Thyroid gland (tissue), 4 donors: Measurements from ENCODE around the gene ADAMTSL1. TPM values are rescaled to one million over a fixed set of nuclear protein-coding genes. Genes with fewer than 3 reads are reported as not detected.

Source experiments
- DNase-seq, 2 donors: peaks; one replicate each; pipeline ENCODE4 v3.0.0-alpha.2; 2019
- H3K27ac ChIP-seq, 3 donors: fragments of 200-600 bp; sonication (generic); 1 replicate in 2 of 3; 2 replicates in 1 of 3; pipeline ENCODE4 v1.5.1; 2016 to 2019; ENCODE audit warnings: mild to moderate bottlenecking in 1 of 3, moderate library complexity in 1 of 3
- H3K27me3 ChIP-seq: fragments of 200-600 bp; sonication (generic); one replicate; pipeline ENCODE4 v1.5.1; 2019
- H3K36me3 ChIP-seq, 2 donors: fragments of 200-600 bp; sonication (generic); one replicate each; pipeline ENCODE4 v1.5.1; 2016 to 2019
- H3K4me1 ChIP-seq, 2 donors: fragments of 200-600 bp; sonication (generic); one replicate each; pipeline ENCODE4 v1.5.1; 2017 to 2019
- H3K4me3 ChIP-seq, 3 donors: fragments of 200-600 bp; sonication (generic); replicated peaks in 1 of 3; 1 replicate in 2 of 3; 2 replicates in 1 of 3; pipeline ENCODE4 v1.5.1; 2016; ENCODE audit warnings: mild to moderate bottlenecking in 1 of 3
- H3K9me3 ChIP-seq: fragments of 200-600 bp; sonication (generic); one replicate; pipeline ENCODE4 v1.5.1; 2017
- CTCF ChIP-seq, 6 experiments: fragments of 200-600 bp in 3 of 6; fragments of 450-650 bp in 3 of 6; sonication (generic) in 3 of 6; IDR thresholded peaks; one replicate each; pipeline ENCODE4 v1.5.1; 2016 to 2019; ENCODE audit warnings: antibody characterized with exemption in 6 of 6, mild to moderate bottlenecking in 2 of 6, inconsistent platforms in 1 of 6, moderate library complexity in 1 of 6
- POLR2A ChIP-seq, 2 donors: fragments of 450-650 bp; IDR thresholded peaks; one replicate each; pipeline ENCODE4 v1.6.1; 2017; ENCODE audit warnings: antibody characterized with exemption in 2 of 2, mild to moderate bottlenecking in 2 of 2, moderate library complexity in 1 of 2
- WGBS, 2 donors: methylation state at CpG; one replicate each; pipeline ENCODE4 v1.1.5; 2017; 5-methylcytosine and 5-hydroxymethylcytosine counted together
- intact Hi-C: fragments of 100-400 bp; cut with DNase I; formaldehyde crosslinking; loops from one replicate; pipeline ENCODE4 v1.15.1; 2023
- total RNA-seq, 4 donors: library from RNA; depleted of rRNA; stranded (reverse); fragments of >200 nt; gene quantifications; one replicate each; pipeline ENCODE4 v1.2.3, GENCODE V29; 2016

The ADAMTSL1 gene
- total RNA-seq, 4 donors from 2014 or later = 1.6 to 9.0 (median 4.8) TPM

GRCh38 chr9:18692962-18693361 is 219.0 kb downstream of the ADAMTSL1 start:
- Histone ChIP-seq H3K4me1 (peaks cover 0 to 4% of the 10 kb centered on the region in 2 donors), H3K4me3 (no peak overlapping the region), H3K27ac (no peak overlapping the region), H3K27me3 (no peaks in the 10 kb centered on the region), H3K36me3 (no peaks in the 10 kb centered on the region), H3K9me3 (no peaks in the 10 kb centered on the region)
- WGBS, 2 donors = 52 to 61% methylated on average over 3 of the region's 3 CpGs
- no peak for TF ChIP-seq CTCF (IDR thresholded peaks at IDR 0.05)
- TF ChIP-seq POLR2A (IDR thresholded peaks at IDR 0.05) = no peak
- intact Hi-C loops = no loop called here
- DNase-seq = no peak

DNA sequence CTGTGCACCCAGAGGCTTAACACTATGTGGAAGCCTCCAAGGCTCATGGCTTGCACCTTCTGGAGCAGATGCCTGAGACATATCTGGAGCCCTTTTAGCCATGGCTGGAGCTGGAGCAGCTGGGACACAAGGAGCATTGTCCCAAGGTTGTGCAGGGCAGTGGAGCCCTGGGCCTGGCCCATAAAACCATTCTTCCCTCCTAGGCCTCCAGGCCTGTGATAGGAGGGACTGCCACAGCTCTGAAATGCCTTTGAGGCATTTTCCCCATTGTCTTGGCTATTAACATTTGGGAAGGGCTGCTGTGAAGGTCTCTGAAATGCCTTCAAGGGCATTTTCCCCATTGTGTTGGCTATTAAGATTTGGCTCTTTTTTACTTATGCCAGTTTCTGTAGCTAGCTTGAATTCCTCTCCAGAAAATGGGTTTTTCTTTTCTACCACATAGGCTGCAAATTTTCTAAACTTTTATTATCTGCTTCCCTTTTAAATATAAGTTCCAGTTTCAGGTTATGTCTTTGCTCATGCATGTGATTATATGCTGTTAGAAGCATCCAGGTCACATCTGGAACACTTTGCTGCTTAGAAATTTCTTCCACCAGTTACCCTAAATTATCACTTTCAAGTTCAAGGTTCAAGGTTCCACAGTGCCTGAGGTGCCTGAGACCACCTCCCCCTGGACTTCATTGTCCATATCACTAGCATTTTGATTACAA is 221.2 kb downstream of the ADAMTSL1 start:
- no peak overlapping the region for H3K27ac ChIP-seq
- H3K9me3 ChIP-seq = no peaks in the 10 kb centered on the region
- H3K4me3 ChIP-seq = no peak overlapping the region
- no peak for DNase-seq
- H3K4me1 ChIP-seq = peaks cover 0 to 4% of the 10 kb centered on the region in 2 donors
- no peaks in the 10 kb centered on the region for H3K27me3 ChIP-seq
- no peaks in the 10 kb centered on the region for H3K36me3 ChIP-seq
- intact Hi-C loops = no loop called here
- no peak for TF ChIP-seq POLR2A (IDR thresholded peaks at IDR 0.05)
- no peak for TF ChIP-seq CTCF (IDR thresholded peaks at IDR 0.05)

- Histone ChIP-seq H3K27me3 (no peaks in the 10 kb centered on the region), H3K36me3 (no peaks in the 10 kb centered on the region), H3K4me1 (no peaks in the 10 kb centered on the region), H3K27ac (no peak overlapping the region), H3K4me3 (no peak overlapping the region), H3K9me3 (no peaks in the 10 kb centered on the region)
- intact Hi-C loops = no loop called here
- no peak for DNase-seq
- no peak for TF ChIP-seq CTCF (IDR thresholded peaks at IDR 0.05)
- TF ChIP-seq POLR2A (IDR thresholded peaks at IDR 0.05) = no peak
- 39 to 71% methylated on average over 2 of the region's 2 CpGs for WGBS, 2 donors
Measured at GRCh38 chr9:18698992-18699391, 225.0 kb downstream of the ADAMTSL1 start.

GRCh38 chr9:18699764-18700163 is 225.8 kb downstream of the ADAMTSL1 start:
- 85 to 86% methylated on average over 1 of the region's 1 CpG for WGBS, 2 donors
- no peak overlapping the region for H3K4me3 ChIP-seq
- H3K27me3 ChIP-seq = no peaks in the 10 kb centered on the region
- TF ChIP-seq POLR2A (IDR thresholded peaks at IDR 0.05) = no peak
- no peaks in the 10 kb centered on the region for H3K4me1 ChIP-seq
- H3K36me3 ChIP-seq = no peaks in the 10 kb centered on the region
- intact Hi-C loops = no loop called here
- H3K9me3 ChIP-seq = no peaks in the 10 kb centered on the region
- no peak overlapping the region for H3K27ac ChIP-seq
- DNase-seq = no peak

DNA sequence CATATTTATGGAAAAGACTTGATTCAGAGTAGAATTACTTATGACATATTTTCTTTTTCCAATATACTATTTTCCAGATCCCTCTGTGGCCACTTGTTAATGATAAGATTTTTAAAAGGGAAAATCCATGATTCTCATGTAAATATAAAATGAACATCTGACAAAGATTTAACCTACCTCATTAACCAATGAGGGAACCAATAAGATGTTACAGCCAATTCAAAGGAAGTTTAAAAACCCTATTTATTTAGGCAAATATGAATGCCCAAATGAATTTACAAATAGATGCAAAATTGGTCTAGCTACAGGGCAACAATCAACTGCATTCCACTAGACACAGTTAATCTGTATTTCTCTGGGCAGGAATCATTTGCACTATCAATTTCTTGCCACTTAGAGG is 226.8 kb downstream of the ADAMTSL1 start:
- intact Hi-C loops = no loop called here
- no peak overlapping the region for H3K27ac ChIP-seq
- H3K4me1 ChIP-seq = no peaks in the 10 kb centered on the region
- H3K36me3 ChIP-seq = no peaks in the 10 kb centered on the region
- DNase-seq = no peak
- H3K9me3 ChIP-seq = no peaks in the 10 kb centered on the region
- no peaks in the 10 kb centered on the region for H3K27me3 ChIP-seq
- no peak overlapping the region for H3K4me3 ChIP-seq
- TF ChIP-seq POLR2A (IDR thresholded peaks at IDR 0.05) (no peak), CTCF (IDR thresholded peaks at IDR 0.05) (no peak)
